Natural killer cell treated with Interleukin-12 subunit alpha and Interleukin-12 subunit beta and Interleukin-15 and Interleukin-18, amount 100 ng/mL, for 72 hours (primary cell): ENCODE data around the gene CTXN2. TPM values are rescaled to one million over a fixed set of nuclear protein-coding genes. Genes with fewer than 3 reads are reported as not detected.

Source experiments
- ATAC-seq, 2 donors: fragments of 150-1000 bp; cut with Tn5 transposase in 1 of 2; sonication (Bioruptor Pico), chemical (Tn5 transposase) in 1 of 2; 2 replicates each; pipeline ENCODE4 v1.10.0; 2021
- DNase-seq: peaks from one replicate; pipeline ENCODE4 v3.0.0; 2022; ENCODE audit warnings: low spot score
- H3K27ac Mint-ChIP-seq, 2 donors: 1 replicate in 1 of 2; 2 replicates in 1 of 2; pipeline ENCODE4 v1.8.0; 2022; ENCODE audit warnings: mixed read lengths in 2 of 2, mild to moderate bottlenecking in 1 of 2, moderate library complexity in 1 of 2
- H3K27me3 Mint-ChIP-seq, 2 donors: 1 replicate in 1 of 2; 2 replicates in 1 of 2; pipeline ENCODE4 v1.8.0; 2022; ENCODE audit warnings: mixed read lengths in 2 of 2
- H3K36me3 Mint-ChIP-seq: one replicate; pipeline ENCODE4 v1.8.0; 2022; ENCODE audit warnings: mixed read lengths
- H3K4me1 Mint-ChIP-seq, 2 donors: 1 replicate in 1 of 2; 2 replicates in 1 of 2; pipeline ENCODE4 v1.8.0; 2022; ENCODE audit warnings: low read depth in 2 of 2, mixed read lengths in 2 of 2, mild to moderate bottlenecking in 1 of 2
- H3K4me3 Mint-ChIP-seq: one replicate; pipeline ENCODE4 v1.8.0; 2022; ENCODE audit warnings: mixed read lengths
- H3K9me3 Mint-ChIP-seq: 2 replicates; pipeline ENCODE4 v1.8.0; 2022; ENCODE audit warnings: mixed read lengths
- total RNA-seq, 2 donors: library from RNA; stranded (reverse); gene quantifications; one replicate each; pipeline ENCODE4 v1.2.3, GENCODE V29; 2022

Gene CTXN2
- total RNA-seq: not detected

- Mint-ChIP-seq H3K4me1 (peaks cover 0 to 2% of the 10 kb centered on the region in 2 donors), H3K9me3 (peaks cover 9% of the 10 kb centered on the region), H3K4me3 (no peak within 1 kb of the TSS), H3K36me3 (no peaks in the 10 kb centered on the region), H3K27me3 (peaks cover 17 to 30% of the 10 kb centered on the region in 2 donors), H3K27ac (no peak within 1 kb of the TSS)
- no peak for ATAC-seq
- DNase-seq: no peak
Observed at GRCh38 chr15:48191574-48192225, at the start of gene CTXN2. Gene CTXN2 (plus strand): TSS chr15:48191665. CDS start chr15:48201301, 9,636 bp downstream.

- Mint-ChIP-seq H3K9me3 (no peaks in the 10 kb centered on the region), H3K27ac (no peak overlapping the region), H3K27me3 (no peaks in the 10 kb centered on the region), H3K4me3 (no peak overlapping the region), H3K4me1 (no peaks in the 10 kb centered on the region), H3K36me3 (no peaks in the 10 kb centered on the region)
- DNase-seq (no peak), ATAC-seq (no peak)
Observed at GRCh38 chr15:48143856-48144255, 47.6 kb upstream of the CTXN2 start.

GRCh38 chr15:48144889-48145288 lies 46.6 kb upstream of the CTXN2 start:
- no peaks in the 10 kb centered on the region for H3K9me3 Mint-ChIP-seq
- H3K4me3 Mint-ChIP-seq: no peak overlapping the region
- no peak overlapping the region for H3K27ac Mint-ChIP-seq
- DNase-seq (no peak), ATAC-seq (no peak)
- H3K36me3 Mint-ChIP-seq: no peaks in the 10 kb centered on the region
- H3K27me3 Mint-ChIP-seq: no peaks in the 10 kb centered on the region
- no peaks in the 10 kb centered on the region for H3K4me1 Mint-ChIP-seq

DNA sequence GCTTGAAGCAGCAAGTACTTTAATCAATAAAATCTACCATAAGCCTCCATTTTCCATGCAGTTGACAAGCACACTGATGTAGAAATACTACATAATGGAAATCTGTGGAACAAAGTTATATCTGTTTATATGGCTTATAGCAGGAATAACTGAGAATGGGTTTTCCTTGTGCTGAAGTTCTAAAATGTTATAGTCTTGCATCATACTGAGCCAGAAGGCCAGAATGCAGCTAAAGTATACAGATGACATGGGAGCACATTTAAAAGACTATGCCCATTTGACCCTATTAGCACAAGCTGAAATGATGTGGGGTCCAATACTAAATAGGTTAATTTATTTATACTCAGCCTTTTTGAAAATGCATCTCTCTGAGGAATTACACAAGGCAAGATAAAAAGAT lies 45.5 kb upstream of the CTXN2 start:
- no peaks in the 10 kb centered on the region for H3K27me3 Mint-ChIP-seq
- no peaks in the 10 kb centered on the region for H3K9me3 Mint-ChIP-seq
- no peaks in the 10 kb centered on the region for H3K36me3 Mint-ChIP-seq
- DNase-seq (no peak), ATAC-seq (no peak)
- no peak overlapping the region for H3K4me3 Mint-ChIP-seq
- H3K27ac Mint-ChIP-seq: no peak overlapping the region
- no peaks in the 10 kb centered on the region for H3K4me1 Mint-ChIP-seq

GRCh38 chr15:48147358-48147757 lies 44.1 kb upstream of the CTXN2 start:
- DNase-seq: no peak
- H3K27me3 Mint-ChIP-seq: no peaks in the 10 kb centered on the region
- H3K4me3 Mint-ChIP-seq: no peak overlapping the region
- no peaks in the 10 kb centered on the region for H3K4me1 Mint-ChIP-seq
- no peaks in the 10 kb centered on the region for H3K9me3 Mint-ChIP-seq
- H3K27ac Mint-ChIP-seq: no peak overlapping the region
- no peak for ATAC-seq
- H3K36me3 Mint-ChIP-seq: peaks cover 7% of the 10 kb centered on the region

GRCh38 chr15:48149858-48150257 lies 41.6 kb upstream of the CTXN2 start:
- Mint-ChIP-seq H3K27ac (no peak overlapping the region), H3K9me3 (no peaks in the 10 kb centered on the region), H3K4me3 (no peak overlapping the region), H3K27me3 (no peaks in the 10 kb centered on the region), H3K4me1 (no peaks in the 10 kb centered on the region), H3K36me3 (peaks cover 7% of the 10 kb centered on the region)
- DNase-seq (no peak), ATAC-seq (no peak)

GRCh38 chr15:48153526-48153925 lies 37.9 kb upstream of the CTXN2 start:
- Mint-ChIP-seq H3K4me1 (no peaks in the 10 kb centered on the region), H3K9me3 (no peaks in the 10 kb centered on the region), H3K27ac (no peak overlapping the region), H3K4me3 (no peak overlapping the region), H3K36me3 (peaks cover 7% of the 10 kb centered on the region), H3K27me3 (no peaks in the 10 kb centered on the region)
- ATAC-seq (no peak), DNase-seq (no peak)

DNA sequence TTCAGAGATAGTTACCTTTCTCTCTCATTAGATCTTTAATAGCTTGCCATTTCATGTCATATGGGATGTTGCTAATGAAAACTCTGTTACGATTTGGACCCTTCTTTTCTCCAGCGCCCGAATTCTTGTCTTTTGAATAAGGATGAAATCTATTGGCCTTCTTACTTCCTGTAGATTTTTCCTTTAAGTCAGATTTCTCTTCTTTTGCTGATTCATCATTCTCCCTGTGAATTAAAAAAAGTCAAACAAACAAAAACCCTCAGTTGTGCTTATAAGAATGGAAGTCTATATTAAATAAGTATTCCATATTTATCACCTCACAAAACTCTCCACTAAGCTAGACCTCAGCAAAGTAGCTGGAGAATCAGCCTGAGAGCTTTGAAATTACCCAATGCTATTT lies 22.8 kb upstream of the CTXN2 start:
- no peak overlapping the region for H3K27ac Mint-ChIP-seq
- ATAC-seq: no peak
- H3K9me3 Mint-ChIP-seq: no peaks in the 10 kb centered on the region
- H3K4me3 Mint-ChIP-seq: no peak overlapping the region
- no peaks in the 10 kb centered on the region for H3K36me3 Mint-ChIP-seq
- no peaks in the 10 kb centered on the region for H3K4me1 Mint-ChIP-seq
- DNase-seq: no peak
- H3K27me3 Mint-ChIP-seq: no peaks in the 10 kb centered on the region

DNA sequence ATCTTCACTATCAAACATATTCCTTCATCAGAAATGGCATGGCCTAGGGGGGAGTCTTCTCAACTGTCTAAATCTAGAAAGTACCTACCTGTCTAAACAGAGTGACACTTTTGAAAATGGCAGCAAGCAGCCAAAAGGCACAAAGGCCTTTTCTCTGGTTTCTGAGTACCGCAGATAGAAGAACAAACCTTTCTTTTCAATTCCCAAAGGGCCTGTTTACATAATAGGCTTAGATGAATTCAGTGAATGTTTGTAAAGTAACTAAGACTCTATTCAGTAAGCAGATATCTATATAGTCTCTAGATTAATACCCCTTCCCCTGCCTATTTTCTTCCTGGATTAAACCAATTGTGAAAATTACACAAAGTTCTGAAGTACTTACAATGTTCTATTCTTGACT lies 20.5 kb upstream of the CTXN2 start:
- Mint-ChIP-seq H3K27me3 (no peaks in the 10 kb centered on the region), H3K4me3 (no peak overlapping the region), H3K9me3 (no peaks in the 10 kb centered on the region), H3K36me3 (no peaks in the 10 kb centered on the region), H3K27ac (no peak overlapping the region), H3K4me1 (no peaks in the 10 kb centered on the region)
- DNase-seq (no peak), ATAC-seq (no peak)

- no peaks in the 10 kb centered on the region for H3K36me3 Mint-ChIP-seq
- ATAC-seq: no peak
- H3K27me3 Mint-ChIP-seq: peaks cover 8% of the 10 kb centered on the region in 2 donors
- no peak for DNase-seq
- no peak overlapping the region for H3K27ac Mint-ChIP-seq
- H3K4me3 Mint-ChIP-seq: no peak overlapping the region
- H3K9me3 Mint-ChIP-seq: no peaks in the 10 kb centered on the region
- H3K4me1 Mint-ChIP-seq: peaks cover 9 to 10% of the 10 kb centered on the region in 2 donors
Observed at GRCh38 chr15:48175126-48175525, 16.3 kb upstream of the CTXN2 start.

DNA sequence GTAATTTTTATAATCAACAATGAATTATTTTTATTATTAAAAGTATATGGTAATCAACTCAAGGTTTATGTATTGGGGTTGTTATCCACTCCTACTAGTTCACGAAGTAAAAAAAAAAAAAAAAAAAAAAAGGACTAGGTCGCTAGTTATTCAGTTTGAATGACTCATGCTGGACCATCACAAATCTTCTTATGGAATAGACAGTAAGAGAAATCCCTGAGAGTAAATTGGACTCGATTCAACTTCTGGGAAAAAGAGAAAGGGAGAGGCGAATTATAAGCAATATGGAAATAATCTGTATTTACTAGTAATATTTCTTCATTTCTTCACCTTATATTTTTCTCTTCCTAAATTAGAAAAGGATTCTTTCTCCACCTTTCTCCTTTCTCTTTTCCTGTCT lies 15.4 kb upstream of the CTXN2 start:
- no peak for DNase-seq
- no peak overlapping the region for H3K27ac Mint-ChIP-seq
- no peaks in the 10 kb centered on the region for H3K36me3 Mint-ChIP-seq
- ATAC-seq: no peak
- no peaks in the 10 kb centered on the region for H3K9me3 Mint-ChIP-seq
- H3K27me3 Mint-ChIP-seq: peaks cover 8 to 10% of the 10 kb centered on the region in 2 donors
- peaks cover 9 to 10% of the 10 kb centered on the region in 2 donors for H3K4me1 Mint-ChIP-seq
- H3K4me3 Mint-ChIP-seq: no peak overlapping the region

GRCh38 chr15:48176957-48177356 lies 14.5 kb upstream of the CTXN2 start:
- Mint-ChIP-seq H3K27me3 (peaks cover 11 to 12% of the 10 kb centered on the region in 2 donors), H3K27ac (peak overlapping the region; percentile 70 to 77), H3K9me3 (no peaks in the 10 kb centered on the region), H3K4me1 (peaks cover 9 to 10% of the 10 kb centered on the region in 2 donors), H3K4me3 (peak overlapping the region; percentile 91), H3K36me3 (no peaks in the 10 kb centered on the region)
- no peak for DNase-seq
- no peak for ATAC-seq

- H3K4me1 Mint-ChIP-seq: peaks cover 9 to 10% of the 10 kb centered on the region in 2 donors
- H3K36me3 Mint-ChIP-seq: no peaks in the 10 kb centered on the region
- peak overlapping the region; percentile 91 for H3K4me3 Mint-ChIP-seq
- DNase-seq: no peak
- peaks cover 14 to 16% of the 10 kb centered on the region in 2 donors for H3K27me3 Mint-ChIP-seq
- H3K9me3 Mint-ChIP-seq: no peaks in the 10 kb centered on the region
- ATAC-seq: peak; percentile 67 to 76
- H3K27ac Mint-ChIP-seq: peak overlapping the region; percentile 70 to 77
Observed at GRCh38 chr15:48177383-48177765, 14.1 kb upstream of the CTXN2 start.

DNA sequence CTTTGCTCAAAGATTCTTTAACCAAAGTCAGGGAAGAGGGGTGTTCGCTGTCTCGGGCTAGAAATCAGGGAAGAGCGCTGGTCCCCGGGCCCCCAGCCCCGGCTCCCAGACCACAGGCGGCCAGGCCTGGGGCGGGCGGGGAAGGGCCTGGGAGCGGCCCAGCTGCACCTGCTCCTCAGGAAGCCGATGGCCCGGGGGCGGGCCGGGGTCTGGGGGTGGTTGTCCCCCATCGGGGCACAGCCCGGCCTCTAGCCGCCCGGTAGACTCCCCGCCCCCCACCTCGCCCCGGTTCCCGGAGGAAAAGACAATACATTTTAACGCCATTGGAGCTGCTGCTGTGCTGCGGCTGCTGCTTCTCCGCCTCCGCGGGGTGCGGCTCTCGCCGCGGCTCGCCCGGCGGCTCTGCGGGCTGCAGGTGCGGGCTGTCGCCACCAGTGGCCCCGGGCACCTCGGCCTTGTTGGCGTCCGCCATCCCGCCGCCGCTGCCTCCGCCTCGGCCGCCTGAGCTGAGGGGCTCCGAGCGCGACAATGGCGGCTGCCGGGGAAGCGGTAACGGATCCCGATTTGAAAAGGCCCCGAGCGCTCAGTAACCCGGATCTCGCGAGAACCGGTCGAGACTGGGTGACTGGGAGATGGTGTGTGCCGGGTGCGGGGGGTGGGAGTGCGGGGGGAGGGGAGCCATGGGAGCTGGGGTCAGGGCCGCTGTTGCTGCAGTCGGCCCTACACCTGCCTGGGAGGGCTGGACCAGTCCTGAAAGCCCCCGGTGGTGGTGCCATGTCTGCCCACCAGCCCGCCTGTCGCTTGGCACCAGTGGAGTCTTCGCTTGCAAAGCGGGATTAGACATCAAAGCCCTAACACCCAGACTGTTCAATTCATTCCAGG lies 13.5 kb upstream of the CTXN2 start, which contains the start of gene MYEF2:
MYEF2 (minus strand) TSS at position 530 of the 882 bp plus-strand sequence; CDS start at position 472, 58 bp downstream.
- Mint-ChIP-seq H3K27ac (peak within 1 kb of the TSS; percentile 70 to 77), H3K4me3 (peak within 1 kb of the TSS; percentile 91), H3K36me3 (no peaks in the 10 kb centered on the region)

More for the DNA sequence above, 13.5 kb upstream of the CTXN2 start, which contains the start of gene MYEF2:
- ATAC-seq (peak; percentile 81 to 84), DNase-seq (peak; percentile 65)
- H3K9me3 Mint-ChIP-seq: no peaks in the 10 kb centered on the region
- H3K4me1 Mint-ChIP-seq: peaks cover 9 to 10% of the 10 kb centered on the region in 2 donors
- peaks cover 14 to 16% of the 10 kb centered on the region in 2 donors for H3K27me3 Mint-ChIP-seq
